Activated CD8-positive, alpha-beta memory T cell treated with anti-CD3 and anti-CD28 coated beads for 48 hours (primary cell): ENCODE results near the gene MYRIP.
"Not testable (repeated sequence)": the region's sequence is repeated elsewhere in the genome, so short reads cannot be mapped to it uniquely, and the experiment has no call there.

Source experiments
- DNase-seq, 3 experiments: peaks; one replicate each; pipeline ENCODE4 v3.0.0-alpha.2; 2020; ENCODE audit warnings: low read depth in 2 of 3, low spot score in 2 of 3

MYRIP gene

GRCh38 chr3:40120067-40120692 is 310.8 kb downstream of the MYRIP start:
- no peak for DNase-seq

GRCh38 chr3:40120806-40121205 is 311.4 kb downstream of the MYRIP start:
- DNase-seq = no peak

DNA sequence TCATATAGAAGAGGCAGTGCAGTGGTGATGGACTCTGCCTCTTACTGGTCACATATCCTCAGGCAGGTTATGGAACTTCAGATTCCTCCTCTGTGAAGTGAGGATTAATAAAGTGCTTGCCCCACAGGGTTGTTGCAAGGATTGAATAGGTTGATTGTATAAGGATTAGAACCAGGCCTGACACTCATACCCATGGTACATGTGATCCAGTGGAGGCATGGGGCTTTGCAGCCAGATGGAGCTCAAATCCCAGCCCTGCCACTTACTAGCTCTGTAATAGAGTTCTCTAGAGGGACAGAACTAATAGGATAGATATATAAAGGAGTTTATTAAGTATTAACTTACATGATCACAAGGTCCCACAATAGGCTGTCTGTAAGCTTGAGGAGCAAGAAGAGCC is 315.5 kb downstream of the MYRIP start:
- no peak for DNase-seq

DNA sequence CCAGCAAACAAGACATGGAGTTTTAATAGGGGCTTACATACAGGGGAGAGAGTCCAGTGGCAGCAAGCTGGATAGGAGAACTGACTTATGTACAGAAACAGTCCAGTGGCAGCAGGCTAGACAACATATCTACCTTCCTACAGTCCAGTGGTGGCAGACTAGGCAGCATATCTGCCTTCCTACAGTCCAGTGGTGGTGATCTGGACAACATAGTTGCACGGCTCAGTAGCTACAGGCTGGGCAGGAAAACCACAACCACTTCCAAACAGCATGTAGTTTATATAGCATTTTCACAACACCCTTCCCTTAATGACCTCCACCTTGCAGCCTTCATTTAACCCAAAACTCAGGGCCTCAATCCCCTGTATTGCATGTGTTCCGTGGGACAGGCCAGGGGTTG is 318.8 kb downstream of the MYRIP start:
- DNase-seq = no peak

GRCh38 chr3:40129510-40129909 is 320.1 kb downstream of the MYRIP start:
- no peak for DNase-seq

GRCh38 chr3:40129981-40130380 is 320.6 kb downstream of the MYRIP start:
- DNase-seq = no peak

DNA sequence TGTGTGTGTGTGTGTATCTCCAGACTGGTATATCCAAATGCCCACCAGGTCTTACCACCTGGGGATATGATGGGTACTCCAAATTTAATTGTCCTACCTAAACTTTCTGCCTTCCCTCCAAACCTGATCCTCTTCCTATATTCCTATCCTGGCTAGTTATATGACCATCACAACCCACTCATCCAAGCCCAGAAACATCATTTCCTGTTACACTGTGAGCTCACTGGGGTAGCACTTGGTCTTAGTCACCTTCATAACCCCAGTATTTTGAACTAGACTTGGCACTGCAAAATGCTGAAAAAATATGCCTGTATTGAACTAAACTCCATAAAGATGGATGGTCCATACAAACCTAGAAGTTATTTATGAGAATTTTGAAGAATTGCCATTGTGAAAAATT is 321.3 kb downstream of the MYRIP start:
- no peak for DNase-seq

DNA sequence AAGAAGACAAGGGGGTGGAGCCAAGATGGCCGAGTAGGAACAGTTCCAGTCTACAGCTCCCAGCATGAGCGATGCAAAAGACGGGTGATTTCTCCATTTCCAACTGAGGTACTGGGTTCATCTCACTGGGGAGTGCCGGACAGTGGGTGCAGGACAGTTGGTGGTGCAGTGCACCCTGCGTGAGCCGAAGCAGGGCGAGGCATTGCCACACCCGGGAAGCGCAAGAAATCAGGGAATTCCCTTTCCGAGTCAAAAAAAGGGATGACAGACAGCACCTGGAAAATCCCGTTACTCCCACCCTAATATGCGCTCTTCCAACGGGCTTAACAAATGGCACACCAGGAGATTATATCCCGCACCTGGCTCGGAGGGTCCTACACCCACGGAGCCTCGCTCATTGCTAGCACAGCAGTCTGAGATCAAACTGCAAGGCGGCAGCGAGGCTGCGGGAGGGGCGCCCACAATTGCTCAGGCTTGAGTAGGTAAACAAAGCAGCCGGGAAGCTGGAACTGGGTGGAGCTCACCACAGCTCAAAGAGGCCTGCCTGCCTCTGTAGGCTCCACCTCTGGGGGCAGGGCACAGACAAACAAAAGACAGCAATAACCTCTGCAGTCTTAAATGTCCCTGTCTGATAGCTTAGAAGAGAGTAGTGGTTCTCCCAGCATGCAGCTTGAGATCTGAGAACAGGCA is 324.6 kb downstream of the MYRIP start:
- not testable (repeated sequence) for DNase-seq

DNA sequence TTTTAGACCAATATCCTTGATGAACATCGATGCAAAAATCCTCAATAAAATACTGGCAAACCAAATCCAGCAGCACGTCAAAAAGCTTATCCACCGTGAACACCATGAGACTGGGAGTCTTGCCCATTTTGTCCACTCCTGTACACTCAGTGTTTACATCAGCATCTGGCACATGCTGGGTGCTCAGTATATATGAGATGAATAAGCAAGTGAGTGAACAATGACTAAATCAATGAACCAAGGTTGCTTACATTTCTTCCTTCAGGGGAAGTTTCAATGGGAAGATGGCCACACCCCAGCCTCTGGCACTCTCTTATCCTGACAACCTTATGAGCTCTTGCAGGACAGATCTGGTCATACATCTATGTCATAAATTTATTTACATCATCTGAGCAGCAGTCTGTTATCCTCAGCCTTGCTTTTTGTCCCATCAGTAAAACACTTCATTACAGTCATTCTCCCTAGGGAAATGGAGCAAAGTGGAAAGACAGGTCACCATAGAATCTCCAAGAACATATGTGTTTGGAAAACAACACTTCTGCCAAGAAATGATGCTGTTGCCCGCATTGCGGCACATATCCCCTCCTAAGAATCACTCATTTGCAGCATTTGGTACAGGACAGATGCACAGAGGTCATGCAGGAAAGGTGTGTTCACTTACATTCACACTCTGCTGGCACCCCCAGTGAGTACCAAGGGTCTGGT is 328.3 kb downstream of the MYRIP start:
- no peak for DNase-seq

DNA sequence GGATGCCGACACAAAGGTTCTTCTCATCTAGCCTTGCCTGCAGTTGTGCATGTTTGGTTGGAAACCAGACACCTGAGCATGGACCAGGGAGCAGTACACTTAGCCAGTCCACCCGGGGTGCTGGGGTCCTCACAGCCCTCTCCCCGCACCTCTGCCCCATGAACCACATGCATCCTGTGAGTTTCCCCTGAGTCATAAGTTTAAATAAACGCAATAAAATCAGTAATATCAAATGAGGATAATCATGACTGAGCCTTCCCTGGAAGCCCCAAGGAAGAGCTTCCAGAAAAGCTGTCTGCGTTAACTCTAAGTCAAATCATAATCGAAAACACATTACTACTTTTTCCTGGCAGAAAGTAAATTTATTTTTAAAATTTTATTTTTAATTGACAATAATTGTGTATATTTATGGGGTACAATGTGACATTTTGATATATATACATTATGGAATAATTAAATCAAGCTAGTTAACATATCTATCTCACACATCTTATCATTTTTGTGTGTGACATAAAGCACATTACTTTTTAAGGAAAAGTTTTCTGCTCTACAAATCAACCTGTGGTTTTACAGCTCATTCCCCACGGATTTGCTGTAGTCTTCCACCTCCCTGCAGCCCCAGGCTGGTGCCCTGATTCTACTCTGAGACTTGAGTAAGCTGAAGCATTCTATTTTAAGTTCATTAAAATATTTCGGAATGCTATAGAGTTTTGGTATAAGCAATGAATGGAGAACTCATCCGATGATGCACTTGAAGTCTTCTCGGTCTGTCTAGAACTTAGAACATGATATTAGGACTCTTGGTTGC is 334.1 kb downstream of the MYRIP start:
- DNase-seq = no peak

DNA sequence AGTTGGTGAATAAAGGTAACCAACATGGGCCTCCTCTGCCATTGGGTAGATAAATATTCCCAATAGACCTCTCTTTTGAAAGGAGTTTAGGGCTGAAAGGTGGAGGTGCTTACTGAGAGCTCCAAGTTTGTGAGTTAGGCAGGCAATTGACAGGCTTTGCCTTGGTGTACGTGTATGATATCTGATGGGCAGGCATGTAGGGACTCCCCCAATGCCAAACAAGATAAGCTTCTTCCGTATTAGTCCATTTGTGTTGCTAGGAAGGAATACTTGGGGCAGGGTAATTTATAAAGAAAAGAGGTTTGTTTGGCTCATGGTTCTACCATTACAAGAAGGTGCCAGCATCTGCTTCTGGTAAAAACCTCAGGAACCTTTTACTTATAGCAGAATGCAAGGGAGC is 339.4 kb downstream of the MYRIP start:
- DNase-seq = no peak

DNA sequence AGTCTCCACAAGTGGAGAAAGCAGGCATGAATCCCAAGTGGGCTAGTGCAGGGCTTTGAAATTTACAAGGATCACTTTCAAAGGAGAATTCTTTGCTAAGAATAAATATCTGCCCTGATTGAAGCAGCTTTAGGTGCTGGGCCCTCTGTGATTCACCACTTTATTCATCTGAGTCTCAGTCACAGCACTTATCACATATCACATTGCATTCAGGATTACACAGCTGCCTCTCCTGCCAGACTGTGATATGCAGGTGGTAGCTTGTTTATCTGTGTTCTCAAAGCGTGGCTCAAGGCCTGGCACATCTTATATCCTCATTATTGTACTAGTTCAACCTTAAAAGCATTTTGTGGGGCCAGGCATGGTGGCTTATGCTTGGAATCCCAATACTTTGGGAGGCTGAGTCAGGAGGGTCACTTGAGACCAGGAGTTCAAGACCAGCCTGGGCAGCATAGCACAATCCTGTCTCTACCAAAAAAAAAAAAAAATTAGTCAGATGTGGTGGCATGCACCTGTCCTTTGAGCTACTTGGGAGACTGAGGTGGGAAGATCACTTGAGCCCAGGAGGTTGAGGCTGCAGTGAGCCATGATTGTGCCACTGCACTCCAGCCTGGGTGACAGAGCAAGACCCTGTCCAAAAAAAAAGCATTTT is 343.2 kb downstream of the MYRIP start:
- DNase-seq = no peak

GRCh38 chr3:40160933-40161332 is 351.5 kb downstream of the MYRIP start:
- DNase-seq = no peak

DNA sequence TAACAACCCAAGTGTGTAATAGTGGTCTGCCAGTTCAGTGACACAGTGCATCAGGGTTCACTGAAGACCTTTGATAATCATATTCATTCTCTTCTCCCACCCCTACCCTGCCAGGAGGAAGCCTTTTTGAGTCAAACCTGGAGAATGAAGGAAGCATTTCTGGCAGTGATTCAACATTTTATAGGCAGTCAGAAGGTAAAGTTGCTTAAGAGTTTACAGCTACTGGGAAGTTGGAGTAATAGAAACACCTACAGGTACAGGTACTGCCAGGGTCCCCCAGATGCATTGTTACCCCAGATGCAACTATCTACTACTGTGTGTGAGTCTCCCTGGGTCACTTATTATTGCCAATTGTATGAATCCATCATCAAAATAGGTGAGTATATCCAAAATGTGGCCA is 353.2 kb downstream of the MYRIP start:
- DNase-seq = no peak

DNA sequence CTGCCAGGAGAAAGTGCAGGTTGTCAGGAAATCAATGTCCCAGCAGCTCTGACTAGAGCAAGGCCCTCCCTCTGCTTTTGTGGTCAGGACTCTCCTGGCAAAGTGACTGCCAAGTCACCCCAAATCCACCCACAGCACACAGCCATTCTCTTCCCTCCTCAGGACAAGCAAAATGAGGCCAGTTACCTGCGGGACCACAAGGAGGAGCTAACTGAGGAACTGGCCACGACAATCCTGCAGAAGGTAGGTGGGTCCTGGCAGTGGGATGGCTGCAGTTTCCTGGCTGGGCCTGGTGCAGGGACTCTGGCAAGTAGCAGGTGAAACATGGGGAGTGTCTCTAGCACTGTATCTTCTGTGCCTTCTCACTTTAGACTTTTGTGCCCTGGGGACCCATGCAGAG is 357.6 kb downstream of the MYRIP start:
- no peak for DNase-seq

GRCh38 chr3:40167958-40168357 is 358.5 kb downstream of the MYRIP start:
- DNase-seq = no peak

DNA sequence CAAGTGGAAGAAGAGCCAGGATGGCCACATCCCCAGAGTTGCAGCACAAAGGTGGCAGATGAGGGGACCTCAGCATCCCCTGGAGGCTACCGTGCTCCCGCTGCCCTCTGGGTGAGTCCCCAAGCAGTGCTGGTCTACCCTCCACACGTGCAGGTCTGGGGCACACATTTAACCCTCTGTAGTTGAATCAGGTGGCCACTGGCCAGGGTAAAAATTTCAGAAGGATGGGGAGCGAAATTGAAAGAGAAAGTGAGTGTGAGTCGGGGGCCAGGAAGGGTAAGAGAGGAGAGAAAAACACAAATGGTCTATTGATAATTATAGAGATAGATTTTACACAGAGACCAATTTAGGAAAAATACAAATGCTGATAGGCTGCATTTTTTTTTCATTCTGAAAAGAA is 360.6 kb downstream of the MYRIP start:
- no peak for DNase-seq

DNA sequence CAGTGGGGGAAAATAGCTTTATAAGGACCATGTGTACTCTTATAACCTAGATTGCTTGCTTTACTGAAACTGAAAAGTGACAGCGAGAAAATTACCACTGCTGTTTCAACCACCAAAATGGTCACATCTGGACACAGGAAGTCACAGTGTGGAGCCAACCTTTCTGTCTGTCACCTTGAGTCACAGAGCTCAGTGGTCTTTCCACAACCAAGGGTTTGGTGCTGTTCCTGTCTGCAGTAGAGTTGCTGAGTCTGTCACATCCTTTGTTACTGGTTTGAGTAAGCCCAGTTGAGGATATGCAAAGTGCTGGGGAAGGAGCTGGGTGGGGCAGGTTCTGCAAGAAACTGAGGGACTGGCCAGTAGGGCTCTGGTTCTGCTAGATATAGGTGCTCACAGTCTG is 361.0 kb downstream of the MYRIP start:
- no peak for DNase-seq

GRCh38 chr3:40172560-40172959 is 363.2 kb downstream of the MYRIP start:
- no peak for DNase-seq

DNA sequence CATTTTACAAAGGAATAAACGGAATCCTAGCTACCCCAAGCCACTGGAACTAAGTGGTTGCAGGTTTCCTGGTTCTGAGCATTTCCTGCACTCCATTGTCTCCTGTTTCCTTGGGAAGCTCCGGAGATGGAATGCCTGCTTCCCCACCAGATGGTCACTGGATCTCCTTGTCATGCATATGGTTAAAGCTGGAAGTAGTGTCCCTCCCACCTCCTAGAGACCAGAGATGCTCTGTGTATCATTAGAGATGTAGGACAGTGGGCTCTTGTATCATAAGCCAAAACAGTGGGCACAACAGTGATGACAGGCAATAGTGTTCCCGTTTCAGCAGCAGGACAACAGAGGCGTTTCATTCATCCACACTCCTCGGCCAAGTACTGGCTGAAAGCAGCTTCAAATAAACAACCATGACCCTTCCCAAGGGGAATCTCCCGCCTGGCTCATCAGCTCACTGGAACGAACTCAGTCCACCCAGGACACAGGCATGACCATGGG is 363.9 kb downstream of the MYRIP start:
- DNase-seq = no peak

DNA sequence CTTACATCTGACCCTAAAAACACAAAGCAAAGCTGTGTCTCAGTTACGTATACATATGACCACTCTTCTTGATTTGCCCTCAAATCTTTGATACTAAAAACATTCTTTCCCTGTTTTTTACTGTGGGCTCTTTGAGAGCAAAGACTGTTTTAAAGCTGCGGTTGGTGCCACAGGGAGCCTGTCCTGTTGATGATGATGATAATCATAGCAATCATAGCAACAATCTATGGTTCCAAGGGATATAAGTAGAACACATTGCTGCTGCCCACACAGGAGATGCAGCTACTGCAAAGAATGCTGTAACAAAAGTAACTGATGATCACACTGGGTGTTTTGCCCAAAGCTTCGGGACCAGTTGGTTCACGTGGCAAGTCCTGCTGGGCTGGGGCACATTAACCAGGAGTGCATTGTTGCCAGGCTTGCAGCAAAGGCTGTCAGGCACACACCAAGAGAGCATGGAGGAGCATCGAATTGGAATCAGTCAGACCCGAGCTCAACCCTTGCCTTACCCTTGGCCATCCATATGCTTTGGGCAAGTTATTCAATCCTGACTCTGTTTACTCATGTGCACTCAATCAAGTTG is 368.7 kb downstream of the MYRIP start:
- no peak for DNase-seq
